Measurements from ENCODE around the gene MXRA7.
"Not testable (repeated sequence)": the region's sequence is repeated elsewhere in the genome, so short reads cannot be mapped to it uniquely, and the experiment has no call there.

MXRA7 gene

DNA sequence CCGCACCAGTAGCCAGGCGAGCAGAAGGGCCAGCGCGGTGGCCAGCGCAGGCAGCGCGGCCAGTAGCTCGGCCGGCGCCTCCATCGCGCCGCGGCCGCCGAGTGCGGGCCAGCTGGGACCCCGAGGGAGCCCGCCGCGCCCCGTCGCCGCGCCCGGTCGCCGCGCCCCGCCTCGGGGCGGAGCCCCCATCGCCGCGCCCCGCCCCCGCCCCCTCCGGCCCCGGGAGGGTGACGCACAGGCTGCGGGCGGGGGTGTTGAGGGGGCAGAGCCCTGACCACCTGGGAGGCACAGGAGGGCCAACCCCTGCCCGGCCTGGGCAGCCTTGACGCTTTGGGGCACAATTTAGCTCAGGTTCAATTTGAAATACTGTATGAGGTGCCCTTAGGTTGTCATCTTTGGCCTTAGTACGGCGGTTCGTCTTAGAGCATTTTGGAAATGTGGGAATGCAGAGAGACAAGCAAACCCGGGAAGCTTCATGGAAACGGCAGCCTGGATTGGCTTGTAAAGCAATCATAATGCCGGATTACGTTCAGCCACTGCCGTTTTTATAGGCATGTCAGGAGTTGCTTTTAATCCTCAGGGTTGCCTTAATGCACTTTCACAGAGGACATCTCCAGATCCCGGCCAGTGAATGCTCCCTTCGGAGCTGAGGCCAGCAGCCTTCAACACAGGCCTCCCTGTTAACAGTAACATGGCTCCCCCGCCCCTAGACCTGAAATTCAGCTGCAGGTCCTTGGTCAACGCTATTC lies at the start of gene MXRA7:
Gene MXRA7 (minus strand): TSS at position 103 of the 749 bp plus-strand sequence. CDS start 19 bp downstream, at position 84.
- DNase-seq (ENCODE audit: low read depth, low spot score), result no peak

- no peak for DNase-seq (ENCODE audit: low read depth, low spot score)
Observed at GRCh38 chr17:76758570-76758969, 47.8 kb upstream of the MXRA7 start.

- no peak for DNase-seq (ENCODE audit: low read depth, low spot score)
Observed at GRCh38 chr17:76757256-76757655, 46.5 kb upstream of the MXRA7 start.

DNA sequence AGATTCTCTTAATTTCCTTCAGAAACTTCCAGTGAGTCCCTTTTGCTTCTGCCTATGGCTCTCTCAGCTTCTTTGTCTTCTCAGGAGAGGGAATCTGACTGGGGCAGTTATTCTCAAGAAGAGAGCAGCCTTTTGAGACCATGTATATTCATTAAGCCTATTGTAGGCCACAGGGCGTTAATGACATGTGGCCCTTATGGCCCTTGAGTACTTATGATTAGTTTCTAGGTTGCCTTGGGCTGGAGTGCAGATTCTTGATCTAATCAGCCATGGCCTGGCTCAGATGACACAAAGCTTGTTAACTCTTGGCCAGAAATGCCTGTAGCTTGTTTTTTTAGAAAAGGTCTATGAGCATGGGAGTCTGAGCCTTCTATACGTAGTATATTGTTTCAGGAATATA lies 44.5 kb upstream of the MXRA7 start:
- DNase-seq (ENCODE audit: low read depth, low spot score), result no peak

GRCh38 chr17:76753061-76753961 lies 42.5 kb upstream of the MXRA7 start:
- no peak for DNase-seq (ENCODE audit: low read depth, low spot score)

DNA sequence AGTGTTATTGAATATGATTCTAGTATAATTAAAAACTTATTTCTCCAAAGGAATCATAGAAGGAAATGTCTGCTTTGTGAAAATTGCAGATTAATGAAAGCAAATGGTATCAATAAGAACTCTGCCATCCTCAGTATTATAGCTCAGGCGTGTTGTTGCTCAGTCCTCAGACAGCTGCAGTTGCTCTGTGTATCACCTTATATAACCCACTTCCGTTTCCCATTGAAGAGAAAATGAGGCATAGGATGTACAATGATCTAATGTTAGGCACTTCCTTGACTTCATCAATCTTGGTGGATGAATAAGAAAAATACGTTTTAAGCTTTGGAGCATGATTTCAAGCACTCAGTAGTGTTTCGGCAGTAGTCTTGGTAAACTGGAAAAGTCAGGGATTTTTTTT lies 41.2 kb upstream of the MXRA7 start:
- no peak for DNase-seq (ENCODE audit: low read depth, low spot score)

DNA sequence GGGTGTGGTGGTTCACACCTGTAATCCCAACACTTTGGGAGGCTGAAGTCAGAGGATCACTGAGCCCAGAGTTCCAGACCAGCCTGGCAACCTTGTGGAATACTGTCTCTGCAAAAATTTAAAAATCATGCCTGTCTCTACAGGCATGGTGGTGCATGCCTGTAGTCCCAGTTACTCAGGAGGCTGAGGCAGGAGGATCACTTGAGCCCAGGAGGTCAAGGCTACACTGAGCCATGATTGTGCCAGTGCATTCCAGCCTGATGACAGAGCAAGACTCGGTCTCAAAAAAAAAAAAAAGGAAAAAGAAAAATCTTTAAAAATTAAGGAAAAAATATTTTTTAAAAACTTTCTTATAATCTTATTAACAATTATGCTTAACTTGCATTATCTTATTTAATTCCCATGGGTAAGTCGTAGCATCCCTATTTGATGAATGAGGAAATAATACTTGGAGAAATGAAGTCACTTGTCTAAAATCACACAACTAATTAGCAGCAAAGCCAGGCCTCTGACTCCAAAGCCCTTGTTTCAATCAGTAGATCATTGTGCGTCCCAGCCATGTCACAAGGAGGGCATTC lies 40.7 kb upstream of the MXRA7 start:
- DNase-seq (ENCODE audit: low read depth, low spot score), result no peak

DNA sequence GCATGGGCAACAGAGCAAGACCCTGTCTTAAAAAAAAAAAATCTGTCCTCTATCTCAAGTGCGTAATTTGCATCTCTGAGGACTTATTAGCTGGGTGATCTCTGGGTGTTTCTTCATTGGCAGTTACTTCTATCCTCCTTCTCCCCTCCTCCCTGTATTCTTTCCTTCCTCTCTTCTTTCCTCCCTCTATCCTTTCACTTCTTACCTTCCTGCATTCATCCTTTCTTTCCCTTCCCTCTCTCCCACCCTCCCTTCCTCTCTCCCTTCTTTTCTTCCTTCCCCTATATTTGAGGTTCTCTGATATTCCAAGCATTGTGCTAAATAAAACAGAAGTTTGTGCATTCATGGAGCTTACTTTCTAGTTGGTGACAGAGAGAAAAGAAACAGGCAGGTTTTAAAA lies 37.9 kb upstream of the MXRA7 start:
- DNase-seq (ENCODE audit: low read depth, low spot score), result no peak

- DNase-seq (ENCODE audit: low read depth, low spot score), result no peak
Observed at GRCh38 chr17:76747716-76748363, 37.1 kb upstream of the MXRA7 start.

DNA sequence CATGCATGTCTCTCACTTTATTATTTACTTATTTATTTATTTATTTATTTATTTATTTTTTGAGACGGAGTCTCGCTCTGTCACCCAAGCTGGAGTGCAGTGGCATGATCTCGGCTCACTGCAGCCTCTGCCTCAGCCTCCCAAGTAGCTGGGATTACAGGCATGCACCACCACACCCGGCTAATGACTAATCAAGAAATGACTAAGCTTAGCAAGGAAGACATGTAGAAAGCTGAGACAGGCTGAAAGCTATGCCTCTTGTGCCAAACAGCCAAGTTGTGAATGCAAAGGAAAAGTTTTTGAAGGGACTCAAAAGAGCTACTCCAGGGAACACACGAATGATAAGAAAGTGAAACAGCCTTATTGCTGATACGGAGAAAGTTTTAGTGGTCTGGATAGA lies 35.0 kb upstream of the MXRA7 start:
- DNase-seq (ENCODE audit: low read depth, low spot score), result not testable (repeated sequence)

GRCh38 chr17:76744747-76745146 lies 34.0 kb upstream of the MXRA7 start:
- no peak for DNase-seq (ENCODE audit: low read depth, low spot score)

DNA sequence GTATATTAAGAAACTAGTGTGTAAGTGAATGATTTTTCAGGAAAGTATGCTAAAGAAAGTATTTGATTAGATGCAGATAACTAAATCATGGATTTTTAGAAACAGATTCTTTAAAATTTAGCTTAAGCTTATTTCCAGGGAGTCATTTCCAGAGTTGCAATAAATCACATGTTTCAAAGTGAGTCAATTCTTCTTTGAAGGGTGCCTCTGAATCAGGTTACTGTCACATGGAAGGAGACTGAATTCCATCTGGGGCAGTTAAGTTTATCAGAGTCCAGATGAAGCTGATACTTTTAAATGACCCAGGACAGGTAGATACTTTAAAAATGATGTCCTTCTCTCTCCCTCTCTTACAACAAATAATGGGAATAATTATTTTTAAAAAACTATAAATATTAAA lies 32.2 kb upstream of the MXRA7 start:
- no peak for DNase-seq (ENCODE audit: low read depth, low spot score)

GRCh38 chr17:76740329-76741118 lies 29.8 kb upstream of the MXRA7 start:
- DNase-seq (ENCODE audit: low read depth, low spot score), result no peak

- DNase-seq (ENCODE audit: low read depth, low spot score), result not testable (repeated sequence)
Observed at GRCh38 chr17:76739568-76740115, 28.9 kb upstream of the MXRA7 start.

DNA sequence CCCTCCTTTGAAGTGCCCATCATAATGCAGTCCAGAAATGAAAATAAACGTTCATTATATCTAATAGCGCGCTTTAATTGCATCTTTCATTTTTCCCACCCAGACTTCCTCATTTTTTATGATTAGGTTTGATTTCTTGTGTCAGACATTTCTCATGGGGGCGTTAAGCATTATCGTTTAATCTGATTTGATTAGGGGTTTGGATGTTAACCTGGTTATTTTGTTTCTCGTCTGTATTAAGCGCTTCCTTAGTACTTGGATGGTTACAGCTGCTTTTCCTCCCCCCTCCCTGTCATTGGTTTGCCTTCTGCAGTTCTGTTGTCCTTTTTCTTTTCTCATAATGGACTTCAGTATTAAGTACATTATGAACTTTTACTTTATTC lies 27.7 kb upstream of the MXRA7 start:
- DNase-seq (ENCODE audit: low read depth, low spot score), result no peak

DNA sequence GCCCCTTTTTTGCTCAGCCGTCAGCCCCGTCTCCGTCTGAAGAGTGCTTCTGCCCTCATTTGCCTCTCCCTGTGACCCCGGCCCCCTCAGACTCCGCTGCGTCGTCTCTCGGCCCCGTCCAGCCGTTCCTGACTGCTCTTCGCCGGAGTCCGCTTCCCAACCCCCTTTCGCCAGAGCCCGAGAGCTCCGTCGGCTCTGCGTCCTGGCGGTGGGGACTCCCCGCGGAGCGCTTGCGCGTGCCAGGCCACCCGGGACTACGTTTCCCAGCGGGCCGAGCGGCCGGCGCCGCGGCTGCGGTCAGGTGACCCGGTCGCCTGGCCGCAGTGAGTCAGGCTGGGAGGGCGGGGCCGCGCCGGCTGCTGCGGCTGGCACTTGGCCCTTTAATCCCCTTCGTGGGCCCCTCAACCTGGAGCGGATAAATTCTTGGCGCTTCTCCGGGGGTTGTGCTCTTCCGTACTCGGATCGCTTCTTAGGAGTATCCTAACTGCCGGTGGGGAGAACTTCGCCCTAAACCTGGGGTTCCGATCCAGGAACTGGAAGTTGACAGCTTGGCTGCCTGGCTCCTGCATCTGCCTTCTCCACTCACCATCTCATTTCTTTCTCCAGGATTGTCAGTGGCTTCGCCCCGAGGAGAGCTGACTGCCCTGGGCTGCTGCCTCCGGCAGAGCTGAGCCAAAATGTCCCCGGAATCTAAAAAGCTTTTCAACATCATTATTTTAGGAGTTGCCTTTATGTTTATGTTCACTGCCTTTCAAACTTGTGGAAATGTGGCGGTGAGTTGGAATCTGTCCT lies 27.1 kb upstream of the MXRA7 start, which contains the start of gene MFSD11:
Gene MFSD11 (plus strand): TSS at position 444 of the 792 bp plus-strand sequence. CDS start 234 bp downstream, at position 678.
- peak; percentile 81 for DNase-seq (ENCODE audit: low read depth, low spot score)

GRCh38 chr17:76737082-76737675 lies 26.4 kb upstream of the MXRA7 start, which contains the start of gene SRSF2:
Gene SRSF2 (minus strand): TSS chr17:76737331. CDS start chr17:76737160, 171 bp downstream.
- peak; percentile 98 for DNase-seq (ENCODE audit: low read depth, low spot score)

DNA sequence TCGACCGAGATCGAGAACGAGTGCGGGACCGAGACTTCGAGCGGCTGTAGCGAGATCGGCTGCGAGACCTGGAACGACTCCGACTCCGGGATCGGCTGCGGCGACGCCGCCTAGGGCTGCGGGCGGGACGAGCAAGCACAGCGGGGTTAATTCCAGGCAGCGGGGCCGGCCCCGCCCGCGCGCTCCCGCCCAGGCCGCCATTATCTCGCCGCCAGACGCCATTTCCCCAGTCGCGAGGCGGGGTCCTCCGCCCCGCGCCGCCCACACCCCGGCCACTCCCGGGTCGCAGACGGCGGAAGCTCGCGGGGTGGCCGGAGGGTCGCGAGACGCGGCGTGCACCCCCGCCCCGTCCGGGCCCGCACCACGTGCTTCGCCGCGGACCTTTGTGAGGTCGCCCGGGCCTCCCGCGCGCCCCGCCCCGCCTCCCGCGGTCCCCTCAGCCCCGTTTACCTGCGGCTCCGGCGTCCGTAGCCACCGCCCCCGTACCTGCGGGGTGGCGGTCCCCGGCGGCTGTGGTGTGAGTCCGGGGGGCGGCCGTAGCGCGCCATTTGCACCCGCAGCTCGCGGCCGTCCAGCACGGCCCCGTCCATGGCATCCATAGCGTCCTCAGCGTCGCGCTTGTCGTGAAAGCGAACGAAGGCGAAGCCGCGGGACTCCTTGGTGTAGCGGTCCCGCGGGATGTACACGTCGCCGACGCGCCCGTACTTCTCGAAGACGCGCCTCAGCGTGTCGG lies 25.8 kb upstream of the MXRA7 start:
- no peak for DNase-seq (ENCODE audit: low read depth, low spot score)
